Limb (tissue), 2 donors: ENCODE results near the gene KCNQ2.

ENCODE experiments used
- DNase-seq, 2 donors: peaks; one replicate each; pipeline ENCODE4 v3.0.0-alpha.2; 2016; ENCODE audit errors: extremely low spot score in 2 of 2

The KCNQ2 gene

GRCh38 chr20:63455568-63455859 lies 16.9 kb downstream of the KCNQ2 start:
- no peak for DNase-seq

- DNase-seq: no peak
These were observed 17.5 kb downstream of the KCNQ2 start for GRCh38 chr20:63454731-63455567.

- DNase-seq: peak in 1 of 2 donors; percentile 56
These were observed 19.5 kb downstream of the KCNQ2 start for GRCh38 chr20:63452821-63453523.

GRCh38 chr20:63452341-63452740 lies 20.1 kb downstream of the KCNQ2 start:
- no peak for DNase-seq

- no peak for DNase-seq
These were observed 20.6 kb downstream of the KCNQ2 start for GRCh38 chr20:63451821-63452220.

GRCh38 chr20:63449796-63450730 lies 22.4 kb downstream of the KCNQ2 start:
- no peak for DNase-seq

- DNase-seq: no peak
These were observed 23.4 kb downstream of the KCNQ2 start for GRCh38 chr20:63449025-63449424.

GRCh38 chr20:63448031-63448430 lies 24.4 kb downstream of the KCNQ2 start:
- no peak for DNase-seq

- DNase-seq: no peak
These were observed 25.1 kb downstream of the KCNQ2 start for GRCh38 chr20:63447320-63447719.

GRCh38 chr20:63446216-63447024 lies 26.0 kb downstream of the KCNQ2 start:
- DNase-seq: peak in 1 of 2 donors; percentile 72

- DNase-seq: no peak
These were observed 27.2 kb downstream of the KCNQ2 start for GRCh38 chr20:63445075-63445734.

- no peak for DNase-seq
These were observed 27.9 kb downstream of the KCNQ2 start for GRCh38 chr20:63444548-63444947.

GRCh38 chr20:63443606-63444395 lies 28.7 kb downstream of the KCNQ2 start:
- DNase-seq: no peak

GRCh38 chr20:63442100-63442493 lies 30.4 kb downstream of the KCNQ2 start:
- DNase-seq: peak in 1 of 2 donors; percentile 64

- DNase-seq: no peak
These were observed 31.0 kb downstream of the KCNQ2 start for GRCh38 chr20:63441136-63442099.

GRCh38 chr20:63440366-63440955 lies 32.0 kb downstream of the KCNQ2 start:
- DNase-seq: no peak

GRCh38 chr20:63439866-63440265 lies 32.6 kb downstream of the KCNQ2 start:
- no peak for DNase-seq

GRCh38 chr20:63438121-63438520 lies 34.3 kb downstream of the KCNQ2 start:
- no peak for DNase-seq
